Heart left ventricle (tissue), 16 donors: ENCODE data around the gene WLS. TPM values are rescaled to one million over a fixed set of nuclear protein-coding genes. Genes with fewer than 3 reads are reported as not detected.

Experiments used
- ATAC-seq, 4 donors: fragments of 200-7000 bp; cut with Tn5 transposase; one replicate each; pipeline ENCODE4 v1.9.1; 2020 to 2022; ENCODE audit warnings: moderate library complexity in 4 of 4, mild to moderate bottlenecking in 3 of 4, moderate number of reproducible peaks in 1 of 4
- DNase-seq, 5 donors: peaks; one replicate each; pipeline ENCODE4 v3.0.0-alpha.2; 2020
- H3K27ac ChIP-seq, 12 donors: fragments of 200-600 bp; sonication (generic) in 4 of 12; one replicate each; pipeline versions ENCODE4 v1.5.0 to v1.8.0; 2016 to 2022; ENCODE audit warnings: mild to moderate bottlenecking in 2 of 12
- H3K27me3 ChIP-seq, 9 donors: fragments of 200-600 bp; sonication (generic) in 2 of 9; one replicate each; pipeline versions ENCODE4 v1.5.1 to v1.8.0; 2016 to 2022; ENCODE audit warnings: mild to moderate bottlenecking in 3 of 9
- H3K36me3 ChIP-seq, 9 donors: fragments of 200-600 bp; sonication (generic) in 2 of 9; one replicate each; pipeline versions ENCODE4 v1.5.0 to v1.8.0; 2018 to 2022; ENCODE audit warnings: mild to moderate bottlenecking in 2 of 9
- H3K4me1 ChIP-seq, 12 donors: fragments of 200-600 bp; sonication (generic) in 4 of 12; one replicate each; pipeline versions ENCODE4 v1.5.0 to v1.8.0; 2016 to 2022; ENCODE audit warnings: mild to moderate bottlenecking in 3 of 12
- H3K4me3 ChIP-seq, 12 donors: fragments of 200-600 bp; sonication (generic) in 4 of 12; one replicate each; pipeline versions ENCODE4 v1.5.0 to v1.8.0; 2017 to 2022; ENCODE audit warnings: mild to moderate bottlenecking in 9 of 12, moderate library complexity in 4 of 12
- H3K9me3 ChIP-seq, 12 donors: fragments of 200-600 bp; sonication (generic) in 4 of 12; one replicate each; pipeline versions ENCODE4 v1.5.0 to v1.8.0; 2016 to 2022; ENCODE audit warnings: mild to moderate bottlenecking in 1 of 12
- POLR2A ChIP-seq, 2 donors: fragments of 450-650 bp; IDR thresholded peaks; one replicate each; pipeline ENCODE4 v1.6.1; 2017; ENCODE audit warnings: antibody characterized with exemption in 2 of 2, mild to moderate bottlenecking in 2 of 2, moderate library complexity in 2 of 2
- whole genome bisulfite sequencing, 4 donors: extraction: QIAGEN DNeasy Blood & Tissue Kit in 2 of 4; methylation state at CpG; one replicate each; pipeline versions ENCODE4 v1.1.5 to v1.1.7; 2013 to 2018; 5-methylcytosine and 5-hydroxymethylcytosine counted together
- intact Hi-C, 10 donors: fragments of 100-400 bp; cut with DNase I; formaldehyde crosslinking; loops; one replicate each; pipeline versions ENCODE4 v1.11.1 to v1.14.2; 2022
- polyA plus RNA-seq, 2 donors: library from polyadenylated mRNA; stranded (reverse); fragments of 200-250 nt; gene quantifications; one replicate each; pipeline ENCODE4 v1.2.3, GENCODE V29; 2013
- total RNA-seq, 9 donors: library from RNA; depleted of rRNA in 2 of 9; stranded (reverse); fragments of >200 nt in 2 of 9; fragmentation: NEBNext Ultra II Directional in 3 of 9; extraction: Animal tissue kit (Norgen Biotek cat#: 25700) in 3 of 9; gene quantifications; one replicate each; pipeline versions ENCODE4 v1.1.0 to v1.2.4, GENCODE V29; 2016 to 2023
- TF ChIP-seq, protein P1 (sequence below), 12 donors: fragments of 200-600 bp; sonication (generic) in 4 of 12; IDR thresholded peaks; one replicate each; pipeline versions ENCODE4 v1.5.0 to v1.8.0; 2018 to 2022; ENCODE audit warnings: antibody characterized with exemption in 12 of 12, mild to moderate bottlenecking in 5 of 12
- donor health status: ischemic (EF 13 %, LVEDD 7.1; RV severe dilation, severe dysfunction).
- donor health status: healthy with polysubstance abuse.
- donor health status: DM: no; HTN: yes; CAD: no.
- donor health status: DM: no; HTN: no; CAD: no.
- donor health status: ischemic (EF 25% LVEDD 6.9; RV normal size, moderate dysfunction).
- donor health status: ischemic (EF 25% LVEDD 5.7; RV mildly dilated, moderate dysfunction).
- donor health status: healthy.
- donor health status: DM: yes; HTN: yes; CAD: no.
- donor health status: ischemic (EF 35%, LVEDD 5.7; RV mildly dilated, moderate dysfunction).
- donor health status: nonischemic (EF 11% LVEDD 7.7; RV severe dilation, severe dysfunction).
- donor health status: DM: yes; HTN: yes; CAD: no.
- donor health status: PGD.
- donor health status: ischemic (EF 29% LVEDD 5.4; RV normal size, mild dysfunction).
- donor health status: nonischemic (EF 23%, LVEDD 6.1; RV moderate dilation, normal function).

Gene WLS
- total and polyA plus RNA-seq, 11 donors: 36.5 to 115 (median 101) TPM

GRCh38 chr1:68141071-68142021 is 91.0 kb downstream of the WLS start:
- no peak for DNase-seq
- Histone ChIP-seq H3K36me3 (peaks cover 0 to 76% (median 30%) of the 10 kb centered on the region in 9 donors), H3K4me1 (peaks cover 0 to 24% (median 10%) of the 10 kb centered on the region in 12 donors), H3K27ac (peak overlapping the region in 9 of 12 donors; percentile 37 to 74 (median 52)), H3K27me3 (no peaks in the 10 kb centered on the region), H3K4me3 (no peak overlapping the region), H3K9me3 (no peaks in the 10 kb centered on the region)
- TF ChIP-seq POLR2A (IDR thresholded peaks at IDR 0.05): no peak
- TF ChIP-seq, protein P1, sequence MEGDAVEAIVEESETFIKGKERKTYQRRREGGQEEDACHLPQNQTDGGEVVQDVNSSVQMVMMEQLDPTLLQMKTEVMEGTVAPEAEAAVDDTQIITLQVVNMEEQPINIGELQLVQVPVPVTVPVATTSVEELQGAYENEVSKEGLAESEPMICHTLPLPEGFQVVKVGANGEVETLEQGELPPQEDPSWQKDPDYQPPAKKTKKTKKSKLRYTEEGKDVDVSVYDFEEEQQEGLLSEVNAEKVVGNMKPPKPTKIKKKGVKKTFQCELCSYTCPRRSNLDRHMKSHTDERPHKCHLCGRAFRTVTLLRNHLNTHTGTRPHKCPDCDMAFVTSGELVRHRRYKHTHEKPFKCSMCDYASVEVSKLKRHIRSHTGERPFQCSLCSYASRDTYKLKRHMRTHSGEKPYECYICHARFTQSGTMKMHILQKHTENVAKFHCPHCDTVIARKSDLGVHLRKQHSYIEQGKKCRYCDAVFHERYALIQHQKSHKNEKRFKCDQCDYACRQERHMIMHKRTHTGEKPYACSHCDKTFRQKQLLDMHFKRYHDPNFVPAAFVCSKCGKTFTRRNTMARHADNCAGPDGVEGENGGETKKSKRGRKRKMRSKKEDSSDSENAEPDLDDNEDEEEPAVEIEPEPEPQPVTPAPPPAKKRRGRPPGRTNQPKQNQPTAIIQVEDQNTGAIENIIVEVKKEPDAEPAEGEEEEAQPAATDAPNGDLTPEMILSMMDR (IDR thresholded peaks at IDR 0.05): no peak
- intact Hi-C loops: loop anchor here in 3 of 10 donors (10.0 kb wide), 1 partner anchor 93 kb away; the partner anchor contains the start of gene WLS (in 3 of the 3)
- 41 to 66% (median 53%) methylated on average over 15 of the region's 15 CpGs for WGBS, 4 donors
- peak; percentile 32 to 45 (median 42) for ATAC-seq

- H3K9me3 ChIP-seq: no peaks in the 10 kb centered on the region
- H3K36me3 ChIP-seq: peaks cover 0 to 76% (median 34%) of the 10 kb centered on the region in 9 donors
- ATAC-seq (no peak), DNase-seq (no peak)
- no peak overlapping the region for H3K4me3 ChIP-seq
- H3K27me3 ChIP-seq: no peaks in the 10 kb centered on the region
- WGBS, 4 donors: 53 to 63% (median 57%) methylated on average over 4 of the region's 4 CpGs
- no peak for TF ChIP-seq POLR2A (IDR thresholded peaks at IDR 0.05)
- TF ChIP-seq, protein P1 (IDR thresholded peaks at IDR 0.05): no peak
- intact Hi-C loops: loop anchor here in 3 of 10 donors (10.0 kb wide), 1 partner anchor 94 kb away; the partner anchor contains the start of gene WLS (in 3 of the 3)
- H3K27ac ChIP-seq: peak overlapping the region in 2 of 12 donors; percentile 61 to 74
- H3K4me1 ChIP-seq: peaks cover 0 to 24% (median 10%) of the 10 kb centered on the region in 12 donors
Observed at GRCh38 chr1:68140536-68140935, 91.8 kb downstream of the WLS start.

DNA sequence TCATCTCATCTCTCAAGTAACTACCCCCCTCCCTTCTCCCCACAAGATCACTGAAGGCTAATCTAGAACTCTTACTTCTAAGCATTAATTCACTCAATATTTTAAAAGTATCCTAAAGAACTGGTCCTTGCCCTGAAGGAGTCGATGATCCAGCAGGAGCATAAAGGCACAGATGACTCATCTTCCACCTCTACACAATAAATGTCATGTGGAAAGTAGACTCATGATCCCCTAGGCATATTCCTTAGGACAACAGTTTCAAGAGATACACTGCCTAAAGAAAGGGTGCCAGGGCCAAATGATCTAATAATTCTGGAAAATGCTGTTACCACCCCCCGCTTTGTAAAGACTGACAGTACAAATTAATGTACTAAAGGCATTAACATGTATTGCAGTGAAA is 96.1 kb downstream of the WLS start:
- peaks cover 0 to 10% (median 3%) of the 10 kb centered on the region in 12 donors for H3K4me1 ChIP-seq
- TF ChIP-seq POLR2A (IDR thresholded peaks at IDR 0.05): no peak
- TF ChIP-seq, protein P1 (IDR thresholded peaks at IDR 0.05): no peak
- H3K4me3 ChIP-seq: no peak overlapping the region
- H3K36me3 ChIP-seq: peaks cover 0 to 88% (median 35%) of the 10 kb centered on the region in 9 donors
- no peaks in the 10 kb centered on the region for H3K9me3 ChIP-seq
- no peaks in the 10 kb centered on the region for H3K27me3 ChIP-seq
- no peak for ATAC-seq
- WGBS, 4 donors: 89 to 98% (median 94%) methylated on average over 2 of the region's 2 CpGs
- intact Hi-C loops: no loop called here
- H3K27ac ChIP-seq: no peak overlapping the region
- no peak for DNase-seq
